HepG2 (cell line): ENCODE data around the gene LHX5. TPM values are rescaled to one million over a fixed set of nuclear protein-coding genes. Genes with fewer than 3 reads are reported as not detected.
A peak's percentile ranks its signal among the peaks of the same experiment; 100 is the strongest.

ENCODE experiments used
- GMEB1 ChIP-seq: sonication (generic); formaldehyde crosslinking; IDR thresholded peaks from 2 replicates; pipeline ENCODE4 v1.5.1; 2020; ENCODE audit warnings: missing genetic modification reagents, mild to moderate bottlenecking, borderline replicate concordance
- HOXA9 ChIP-seq: sonication (generic); formaldehyde crosslinking; IDR thresholded peaks from 2 replicates; pipeline ENCODE4 v1.8.1; 2022; ENCODE audit warnings: missing genetic modification reagents, mild to moderate bottlenecking, moderate library complexity, borderline replicate concordance
- KLF16 ChIP-seq, 2 experiments: sonication (generic) in 1 of 2; formaldehyde crosslinking in 1 of 2; IDR thresholded peaks; 2 replicates each; pipeline versions ENCODE4 v1.6.1 to v1.8.0; 2016 to 2023; ENCODE audit warnings: missing genetic modification reagents in 2 of 2, missing compliant biosample characterization in 1 of 2
- POLR2AphosphoS5 ChIP-seq: IDR thresholded peaks from 2 replicates; pipeline ENCODE4 v1.6.1; 2012; ENCODE audit warnings: low read depth, low read length
- PRPF4 ChIP-seq: fragments of 200-400 bp; formaldehyde crosslinking; IDR thresholded peaks from 2 replicates; pipeline ENCODE4 v1.6.1; 2016; ENCODE audit warnings: low read length, low read depth; ENCODE audit not compliant: poor library complexity, severe bottlenecking
- ZBTB7B ChIP-seq: sonication (generic); formaldehyde crosslinking; IDR thresholded peaks from 2 replicates; pipeline ENCODE4 v1.4.0; 2020; ENCODE audit warnings: missing genetic modification reagents
- ZFP90 ChIP-seq: sonication (generic); formaldehyde crosslinking; IDR thresholded peaks from 2 replicates; pipeline ENCODE4 v1.8.0; 2022; ENCODE audit warnings: missing genetic modification reagents, mild to moderate bottlenecking, inconsistent platforms, borderline replicate concordance
- ZNF704 ChIP-seq: sonication (generic); formaldehyde crosslinking; IDR thresholded peaks from 2 replicates; pipeline ENCODE4 v1.8.1; 2023; ENCODE audit warnings: mild to moderate bottlenecking, inconsistent platforms, moderate library complexity, missing genetic modification reagents, borderline replicate concordance
- ZNF747 ChIP-seq: sonication (generic); formaldehyde crosslinking; IDR thresholded peaks from 2 replicates; pipeline ENCODE4 v1.8.1; 2023; ENCODE audit warnings: missing genetic modification reagents, mild to moderate bottlenecking, borderline replicate concordance
- ZSCAN31 ChIP-seq: sonication (generic); formaldehyde crosslinking; IDR thresholded peaks from 2 replicates; pipeline ENCODE4 v1.5.0; 2020; ENCODE audit warnings: low read depth, mild to moderate bottlenecking, missing genetic modification reagents
- polyA plus RNA-seq, 8 experiments: library from polyadenylated mRNA; depleted of rRNA in 3 of 8; stranded (reverse) in 7 of 8; unstranded in 1 of 8; fragments of >200 nt; fragmentation: Illumina TruSeq in 4 of 8; extraction: Trizol in 4 of 8; gene quantifications; 2 replicates each; pipeline versions ENCODE4 v1.2.1 to v1.2.3, GENCODE V29; 2011 to 2016; ENCODE audit warnings: low read depth in 4 of 8, missing spikeins in 1 of 8, mixed read lengths in 1 of 8; ENCODE audit not compliant: insufficient read depth in 1 of 8
- total RNA-seq, 5 experiments: library from RNA; depleted of rRNA; stranded (reverse); fragments of >200 nt; fragmentation: Illumina TruSeq; extraction: Trizol; gene quantifications; 2 replicates each; pipeline ENCODE4 v1.2.3, GENCODE V29; 2016; ENCODE audit warnings: low read depth in 1 of 5
- TF ChIP-seq, protein P1 (sequence below): sonication (generic); formaldehyde crosslinking; IDR thresholded peaks from 2 replicates; pipeline ENCODE4 v1.5.0; 2020; ENCODE audit warnings: mild to moderate bottlenecking, missing genetic modification reagents
- TF ChIP-seq, protein P2 (sequence below): sonication (generic); formaldehyde crosslinking; IDR thresholded peaks from one replicate; pipeline ENCODE4 v1.5.1; 2020; ENCODE audit warnings: mild to moderate bottlenecking, missing genetic modification reagents; ENCODE audit errors: not compliant biosample characterization

LHX5 gene
- total and polyA plus RNA-seq, 2 of the 13 experiments (the other 11 are each of a cell fraction or from before 2014, with no cell fraction given) = not detected

DNA sequence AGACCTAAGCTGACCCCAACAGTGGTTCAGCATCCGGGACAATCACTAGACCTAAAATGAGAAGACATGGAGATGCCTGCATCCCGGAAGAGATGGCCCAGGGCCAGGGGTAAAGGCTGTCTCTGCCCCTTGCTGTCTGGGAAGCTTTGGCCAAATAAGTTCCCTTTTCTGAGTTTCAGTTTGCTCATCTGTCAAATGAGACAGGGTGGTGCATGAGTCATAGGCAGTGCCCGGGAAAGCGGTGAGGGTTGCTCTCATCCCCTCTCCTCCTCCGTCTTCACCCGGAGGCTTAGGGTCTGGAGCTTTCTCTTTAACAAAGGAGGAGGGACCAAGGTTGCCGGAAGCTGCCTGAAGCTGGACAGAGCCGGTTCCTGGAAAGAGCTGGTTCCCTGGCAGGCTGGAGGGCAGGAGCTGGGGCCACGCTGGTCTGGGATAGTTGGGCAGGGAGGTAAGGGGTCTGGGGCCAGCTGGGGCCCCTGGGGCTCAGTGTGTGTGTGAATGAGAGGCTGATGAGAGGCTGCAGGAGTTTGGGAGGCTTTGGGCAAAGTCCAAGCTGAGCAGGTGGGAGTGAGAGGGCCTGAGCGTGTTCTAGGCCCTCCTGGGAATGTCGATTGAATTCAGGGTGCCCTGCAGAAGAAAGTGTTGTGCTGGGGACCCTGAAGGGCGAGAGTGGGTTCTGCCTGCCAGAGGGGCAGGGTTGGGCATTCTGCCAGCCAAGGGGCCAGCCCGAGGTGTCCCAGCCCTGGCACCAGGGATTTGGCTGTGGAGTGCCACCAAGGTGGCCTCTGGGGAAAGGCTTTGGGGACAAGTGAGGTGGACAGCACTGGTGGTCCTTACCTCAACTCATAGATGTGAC is 49.4 kb downstream of the LHX5 start, which contains the start of gene SDSL (continued):
- TF ChIP-seq GMEB1 (CRISPR knock-in tag) = no peak
- TF ChIP-seq PRPF4 = no peak
- TF ChIP-seq ZNF747 (CRISPR knock-in tag) = no peak
- 0 out of 2 replicates have a peak, but pooled peaks have one; percentile 3 for TF ChIP-seq HOXA9 (CRISPR knock-in tag)
- TF ChIP-seq ZSCAN31 = 0 out of 2 replicates have a peak, but pooled peaks have one; percentile 47
- peak; percentile 52; the same call in 1 of the 2 replicates for TF ChIP-seq POLR2AphosphoS5
- TF ChIP-seq ZFP90 (CRISPR knock-in tag) = no peak
- no peak for TF ChIP-seq ZNF704
- no peak for TF ChIP-seq KLF16 (CRISPR knock-in tag; IDR thresholded peaks at IDR 0.05)
- TF ChIP-seq, protein P1, sequence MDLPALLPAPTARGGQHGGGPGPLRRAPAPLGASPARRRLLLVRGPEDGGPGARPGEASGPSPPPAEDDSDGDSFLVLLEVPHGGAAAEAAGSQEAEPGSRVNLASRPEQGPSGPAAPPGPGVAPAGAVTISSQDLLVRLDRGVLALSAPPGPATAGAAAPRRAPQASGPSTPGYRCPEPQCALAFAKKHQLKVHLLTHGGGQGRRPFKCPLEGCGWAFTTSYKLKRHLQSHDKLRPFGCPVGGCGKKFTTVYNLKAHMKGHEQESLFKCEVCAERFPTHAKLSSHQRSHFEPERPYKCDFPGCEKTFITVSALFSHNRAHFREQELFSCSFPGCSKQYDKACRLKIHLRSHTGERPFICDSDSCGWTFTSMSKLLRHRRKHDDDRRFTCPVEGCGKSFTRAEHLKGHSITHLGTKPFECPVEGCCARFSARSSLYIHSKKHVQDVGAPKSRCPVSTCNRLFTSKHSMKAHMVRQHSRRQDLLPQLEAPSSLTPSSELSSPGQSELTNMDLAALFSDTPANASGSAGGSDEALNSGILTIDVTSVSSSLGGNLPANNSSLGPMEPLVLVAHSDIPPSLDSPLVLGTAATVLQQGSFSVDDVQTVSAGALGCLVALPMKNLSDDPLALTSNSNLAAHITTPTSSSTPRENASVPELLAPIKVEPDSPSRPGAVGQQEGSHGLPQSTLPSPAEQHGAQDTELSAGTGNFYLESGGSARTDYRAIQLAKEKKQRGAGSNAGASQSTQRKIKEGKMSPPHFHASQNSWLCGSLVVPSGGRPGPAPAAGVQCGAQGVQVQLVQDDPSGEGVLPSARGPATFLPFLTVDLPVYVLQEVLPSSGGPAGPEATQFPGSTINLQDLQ = no peak
- TF ChIP-seq, protein P2, sequence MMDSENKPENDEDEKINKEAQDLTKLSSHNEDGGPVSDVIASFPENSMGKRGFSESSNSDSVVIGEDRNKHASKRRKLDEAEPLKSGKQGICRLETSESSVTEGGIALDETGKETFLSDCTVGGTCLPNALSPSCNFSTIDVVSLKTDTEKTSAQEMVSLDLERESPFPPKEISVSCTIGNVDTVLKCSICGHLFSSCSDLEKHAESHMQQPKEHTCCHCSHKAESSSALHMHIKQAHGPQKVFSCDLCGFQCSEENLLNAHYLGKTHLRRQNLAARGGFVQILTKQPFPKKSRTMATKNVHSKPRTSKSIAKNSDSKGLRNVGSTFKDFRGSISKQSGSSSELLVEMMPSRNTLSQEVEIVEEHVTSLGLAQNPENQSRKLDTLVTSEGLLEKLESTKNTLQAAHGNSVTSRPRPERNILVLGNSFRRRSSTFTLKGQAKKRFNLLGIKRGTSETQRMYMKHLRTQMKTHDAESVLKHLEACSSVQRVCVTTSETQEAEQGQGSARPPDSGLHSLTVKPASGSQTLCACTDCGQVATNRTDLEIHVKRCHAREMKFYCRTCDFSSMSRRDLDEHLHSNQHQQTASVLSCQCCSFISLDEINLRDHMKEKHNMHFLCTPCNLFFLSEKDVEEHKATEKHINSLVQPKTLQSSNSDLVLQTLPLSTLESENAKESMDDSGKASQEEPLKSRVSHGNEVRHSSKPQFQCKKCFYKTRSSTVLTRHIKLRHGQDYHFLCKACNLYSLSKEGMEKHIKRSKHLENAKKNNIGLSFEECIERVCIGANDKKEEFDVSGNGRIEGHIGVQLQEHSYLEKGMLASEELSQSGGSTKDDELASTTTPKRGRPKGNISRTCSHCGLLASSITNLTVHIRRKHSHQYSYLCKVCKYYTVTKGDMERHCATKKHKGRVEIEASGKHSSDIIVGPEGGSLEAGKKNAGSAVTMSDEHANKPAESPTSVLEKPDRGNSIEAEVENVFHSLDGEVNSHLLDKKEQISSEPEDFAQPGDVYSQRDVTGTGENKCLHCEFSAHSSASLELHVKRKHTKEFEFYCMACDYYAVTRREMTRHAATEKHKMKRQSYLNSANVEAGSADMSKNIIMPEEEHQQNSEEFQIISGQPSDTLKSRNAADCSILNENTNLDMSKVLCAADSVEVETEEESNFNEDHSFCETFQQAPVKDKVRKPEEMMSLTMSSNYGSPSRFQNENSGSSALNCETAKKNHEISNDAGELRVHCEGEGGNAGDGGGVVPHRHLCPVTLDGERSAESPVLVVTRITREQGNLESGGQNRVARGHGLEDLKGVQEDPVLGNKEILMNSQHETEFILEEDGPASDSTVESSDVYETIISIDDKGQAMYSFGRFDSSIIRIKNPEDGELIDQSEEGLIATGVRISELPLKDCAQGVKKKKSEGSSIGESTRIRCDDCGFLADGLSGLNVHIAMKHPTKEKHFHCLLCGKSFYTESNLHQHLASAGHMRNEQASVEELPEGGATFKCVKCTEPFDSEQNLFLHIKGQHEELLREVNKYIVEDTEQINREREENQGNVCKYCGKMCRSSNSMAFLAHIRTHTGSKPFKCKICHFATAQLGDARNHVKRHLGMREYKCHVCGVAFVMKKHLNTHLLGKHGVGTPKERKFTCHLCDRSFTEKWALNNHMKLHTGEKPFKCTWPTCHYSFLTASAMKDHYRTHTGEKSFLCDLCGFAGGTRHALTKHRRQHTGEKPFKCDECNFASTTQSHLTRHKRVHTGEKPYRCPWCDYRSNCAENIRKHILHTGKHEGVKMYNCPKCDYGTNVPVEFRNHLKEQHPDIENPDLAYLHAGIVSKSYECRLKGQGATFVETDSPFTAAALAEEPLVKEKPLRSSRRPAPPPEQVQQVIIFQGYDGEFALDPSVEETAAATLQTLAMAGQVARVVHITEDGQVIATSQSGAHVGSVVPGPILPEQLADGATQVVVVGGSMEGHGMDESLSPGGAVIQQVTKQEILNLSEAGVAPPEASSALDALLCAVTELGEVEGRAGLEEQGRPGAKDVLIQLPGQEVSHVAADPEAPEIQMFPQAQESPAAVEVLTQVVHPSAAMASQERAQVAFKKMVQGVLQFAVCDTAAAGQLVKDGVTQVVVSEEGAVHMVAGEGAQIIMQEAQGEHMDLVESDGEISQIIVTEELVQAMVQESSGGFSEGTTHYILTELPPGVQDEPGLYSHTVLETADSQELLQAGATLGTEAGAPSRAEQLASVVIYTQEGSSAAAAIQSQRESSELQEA (CRISPR knock-in tag) = no peak
- TF ChIP-seq ZBTB7B (CRISPR knock-in tag) = no peak
